GM21723 (cell line): ENCODE data around the gene ASPG.

ENCODE experiments used
- ATAC-seq: cut with Tn5 transposase; IDR thresholded peaks from one replicate; pipeline ENCODE4 v1.9.1; 2021; ENCODE audit warnings: mild to moderate bottlenecking, moderate library complexity; ENCODE audit not compliant: unreplicated experiment

The ASPG gene

DNA sequence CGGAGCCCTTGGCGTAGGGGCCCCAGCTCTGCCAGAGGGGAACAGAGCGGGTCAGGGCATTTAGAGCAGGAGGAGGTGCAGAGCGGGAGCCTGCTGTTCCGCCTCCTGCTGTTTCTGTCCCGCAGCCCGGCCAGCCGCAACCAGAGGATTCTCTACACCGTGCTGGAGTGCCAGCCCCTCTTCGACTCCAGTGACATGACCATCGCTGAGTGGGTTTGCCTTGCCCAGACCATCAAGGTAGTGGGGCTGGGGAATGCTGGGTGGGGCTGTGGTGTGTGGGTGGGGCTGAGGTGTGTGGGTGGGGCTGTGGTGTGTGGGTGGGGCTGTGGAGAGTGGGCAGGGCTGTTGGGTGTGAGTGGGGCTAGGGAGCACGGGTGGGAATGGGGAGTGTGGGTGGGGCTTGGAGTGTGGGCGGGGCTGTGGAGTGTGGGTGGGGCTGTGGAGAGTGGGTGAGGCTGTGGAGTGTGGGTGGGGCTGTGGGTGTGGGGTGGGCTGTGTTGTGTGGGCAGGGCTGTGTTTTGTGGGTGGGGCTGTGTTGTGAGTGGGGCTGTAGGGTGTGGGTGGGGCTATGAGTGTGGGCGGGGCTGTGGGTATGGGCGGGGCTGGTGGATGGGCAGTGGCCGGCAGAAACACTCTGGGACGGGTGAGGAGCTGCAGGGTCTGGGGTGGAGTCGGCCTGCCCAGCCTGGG lies 8.0 kb downstream of the ASPG start:
- no peak for ATAC-seq

DNA sequence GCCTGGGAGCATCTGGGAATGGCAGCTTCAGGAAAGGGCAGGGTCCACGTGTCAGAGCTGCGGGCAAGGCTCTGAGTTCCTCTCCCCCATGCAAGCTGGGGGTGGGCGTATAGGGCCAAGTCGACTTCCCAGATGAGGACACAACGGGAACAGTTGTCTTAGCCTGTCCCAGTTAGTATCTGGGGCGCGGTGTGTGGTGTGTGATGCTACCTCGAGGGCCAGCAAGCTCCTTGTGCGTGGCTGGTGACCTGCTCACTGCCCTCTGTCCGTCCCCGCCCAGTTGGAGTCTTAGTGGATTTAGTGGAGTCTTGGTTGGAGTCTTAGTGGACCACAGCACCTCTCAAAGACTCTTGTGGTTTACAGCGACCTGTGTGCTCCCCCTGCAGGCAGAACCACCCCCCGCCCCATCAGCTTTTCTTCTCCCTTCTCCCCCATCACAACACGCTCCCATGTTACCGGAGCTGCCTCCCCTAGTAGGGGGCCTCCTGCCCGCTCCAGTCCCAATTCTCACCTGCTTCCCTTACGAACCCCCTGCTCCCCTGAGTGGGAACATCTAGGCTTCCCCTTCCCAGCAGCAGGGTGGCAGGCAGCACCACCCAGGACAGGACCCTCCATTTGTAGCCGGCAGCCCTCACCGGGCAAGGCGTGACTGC lies 8.7 kb downstream of the ASPG start:
- no peak for ATAC-seq

DNA sequence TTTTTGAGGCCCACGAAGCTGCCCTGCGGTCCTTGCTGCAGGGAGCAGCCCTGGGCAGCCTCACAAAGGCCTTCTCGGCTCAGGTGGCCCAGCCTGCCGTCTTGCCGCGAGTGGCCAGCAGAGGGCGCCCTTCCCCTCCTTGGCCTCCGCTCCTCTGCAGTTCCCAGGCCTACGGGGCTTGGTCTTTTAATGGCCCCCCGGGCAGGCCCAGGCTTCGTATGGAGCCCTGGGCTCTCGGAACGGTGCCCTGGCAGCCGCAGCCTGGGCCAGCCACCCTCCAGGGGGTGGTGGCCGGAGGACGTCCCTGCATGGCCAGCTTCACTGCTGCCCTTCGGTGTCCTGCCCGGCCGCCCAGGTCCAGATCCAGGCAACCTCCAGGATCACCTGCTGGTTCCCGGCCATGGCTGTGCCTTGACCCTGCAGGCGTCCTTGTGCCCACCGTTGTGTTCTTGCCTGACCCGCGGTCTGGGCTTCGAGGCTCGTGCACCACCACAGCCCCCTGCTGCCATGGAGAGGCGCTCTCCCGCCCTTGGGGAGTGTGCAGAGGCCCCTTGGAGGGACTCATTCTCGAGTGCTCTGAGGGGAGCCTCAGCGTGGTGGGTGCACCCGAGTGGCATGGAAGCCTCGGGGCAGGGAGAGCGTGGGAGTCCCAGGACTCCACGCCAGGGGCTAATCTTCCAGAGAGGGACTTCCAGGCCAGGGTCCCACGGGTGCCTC lies 9.4 kb downstream of the ASPG start:
- ATAC-seq, result no peak

DNA sequence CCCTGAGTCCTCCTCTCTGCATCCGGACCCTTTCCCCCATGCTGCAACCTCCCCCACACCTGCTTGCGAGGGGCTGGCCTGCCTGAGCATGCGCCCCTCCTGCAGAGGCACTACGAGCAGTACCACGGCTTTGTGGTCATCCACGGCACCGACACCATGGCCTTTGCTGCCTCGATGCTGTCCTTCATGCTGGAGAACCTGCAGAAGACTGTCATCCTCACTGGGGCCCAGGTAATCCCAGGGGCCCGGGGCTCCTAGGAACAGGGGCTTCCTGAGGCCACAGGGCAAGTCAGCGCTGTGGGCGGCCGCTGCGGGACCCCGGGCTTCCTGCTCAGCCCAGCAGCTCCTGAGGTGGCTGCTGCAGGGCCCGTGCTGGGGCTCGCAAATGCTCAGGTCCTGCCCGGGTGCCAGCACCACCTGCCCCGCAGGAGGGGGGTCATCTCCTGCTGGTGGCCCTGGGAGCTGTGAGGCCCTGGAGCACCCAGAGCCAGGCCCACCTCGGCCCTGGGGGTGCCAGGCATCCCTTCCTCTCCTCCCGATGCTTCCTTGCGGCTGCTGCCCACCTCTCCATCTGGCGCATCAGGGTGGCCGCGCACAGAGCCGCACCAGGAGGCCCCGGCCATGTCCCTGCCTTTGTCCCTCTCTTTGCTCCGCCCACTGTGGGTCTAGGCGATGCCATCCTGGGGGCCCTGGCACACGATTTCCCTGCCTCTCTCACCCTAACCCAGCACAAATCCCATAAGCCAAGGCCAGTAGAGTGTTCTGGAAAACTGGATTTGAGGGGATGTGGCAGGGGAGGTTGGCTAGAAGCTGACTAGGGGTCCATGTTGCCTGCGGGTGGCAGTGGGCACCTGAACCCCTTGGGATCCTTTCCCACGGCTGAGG lies 10.2 kb downstream of the ASPG start:
- no peak for ATAC-seq

DNA sequence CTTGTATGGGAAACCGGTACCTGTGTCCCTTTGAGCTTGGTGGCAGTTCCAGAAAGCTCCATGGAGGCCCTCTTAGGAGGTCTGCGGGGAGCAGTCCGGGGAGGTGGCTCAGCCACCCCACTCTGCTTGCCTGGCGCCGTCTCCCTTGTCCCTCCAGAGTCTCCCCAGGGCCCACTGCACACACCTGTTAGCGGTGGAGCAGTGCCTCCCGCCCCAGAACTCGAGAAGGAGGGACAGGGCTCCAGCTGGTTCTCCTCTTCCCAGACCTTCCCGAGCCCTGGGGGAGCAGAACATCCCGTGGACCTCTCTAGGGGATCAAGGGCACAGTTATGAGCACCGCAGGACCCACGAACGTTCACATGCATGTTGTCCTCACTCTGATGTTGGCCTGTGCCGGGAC lies 10.8 kb downstream of the ASPG start:
- no peak for ATAC-seq

DNA sequence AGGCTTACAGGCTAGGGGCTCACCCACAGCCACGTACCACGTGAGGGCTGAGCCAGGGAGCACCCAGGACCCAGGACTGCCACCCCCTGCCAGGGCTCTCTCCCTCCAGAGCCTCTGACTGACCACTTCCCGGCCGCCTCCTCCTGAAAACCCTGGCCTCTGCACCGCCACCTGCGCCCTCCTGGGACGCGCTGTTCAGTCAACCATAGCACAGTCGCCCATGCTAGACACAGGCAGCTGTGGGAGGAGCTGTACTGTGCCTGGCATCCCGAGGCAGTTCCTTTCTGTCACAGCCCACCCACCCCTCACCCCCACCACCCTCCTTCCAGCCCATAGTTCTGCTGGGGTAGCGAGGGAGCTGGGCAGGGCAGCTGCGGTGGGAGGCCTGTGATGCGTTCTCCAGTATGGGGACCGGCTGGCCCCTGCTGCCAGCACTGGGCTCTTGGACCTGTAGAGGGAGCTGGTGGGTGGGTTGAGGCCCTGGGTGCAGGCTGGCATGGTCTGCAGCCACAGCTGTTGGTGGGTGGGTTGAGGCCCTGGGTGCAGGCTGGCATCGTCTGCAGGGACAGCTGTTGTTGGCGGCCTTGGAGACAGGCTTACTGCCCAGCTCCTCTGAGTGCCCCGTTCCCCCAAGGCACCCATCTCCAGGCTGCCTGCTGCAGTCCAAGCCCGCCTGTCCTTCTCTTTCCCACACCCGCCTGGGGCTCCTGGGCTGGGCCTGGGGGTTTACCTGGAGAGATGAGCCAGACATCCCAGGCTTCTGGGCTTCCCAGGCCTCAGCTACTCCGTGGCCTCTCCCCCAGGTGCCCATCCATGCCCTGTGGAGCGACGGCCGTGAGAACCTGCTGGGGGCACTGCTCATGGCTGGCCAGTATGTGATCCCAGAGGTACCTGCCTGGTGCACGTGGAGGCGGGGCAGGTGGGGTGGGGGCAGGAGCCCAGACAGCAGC lies 11.5 kb downstream of the ASPG start:
- no peak for ATAC-seq

DNA sequence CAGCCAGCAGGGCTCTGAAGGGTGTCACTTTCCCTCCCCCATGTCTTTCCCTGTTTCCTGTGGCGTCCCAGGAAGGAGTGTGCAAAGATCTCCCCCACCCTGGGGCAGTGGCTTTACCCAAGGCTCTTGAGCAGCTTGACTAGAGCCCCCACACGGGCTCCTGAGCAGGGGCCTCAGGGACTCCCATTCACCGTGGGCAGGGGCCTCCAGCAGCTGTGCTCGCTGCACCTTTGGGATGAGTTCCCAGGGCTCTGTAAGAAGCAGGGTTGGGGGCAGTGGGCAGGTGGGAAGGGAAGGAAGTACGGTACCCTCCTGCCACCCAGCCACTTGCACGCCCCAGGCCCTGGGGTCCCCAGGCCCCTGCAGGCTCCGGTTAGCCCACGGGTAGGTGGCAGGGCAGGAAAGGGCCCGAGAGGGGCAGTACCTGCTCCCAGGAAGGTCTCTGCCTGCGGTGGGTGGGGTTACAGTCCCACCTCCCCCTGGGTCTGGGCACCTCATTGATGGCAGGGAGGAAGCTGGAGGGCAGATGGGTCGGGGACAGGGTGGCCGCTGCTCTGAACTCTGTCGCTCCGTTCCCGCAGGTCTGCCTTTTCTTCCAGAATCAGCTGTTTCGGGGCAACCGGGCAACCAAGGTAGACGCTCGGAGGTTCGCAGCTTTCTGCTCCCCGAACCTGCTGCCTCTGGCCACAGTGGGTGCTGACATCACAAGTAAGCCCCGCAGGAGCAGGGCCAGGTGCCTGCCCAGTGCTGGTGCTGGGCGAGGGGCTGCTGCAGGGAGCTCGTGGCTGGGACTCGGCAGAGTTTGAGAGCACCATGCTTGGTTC lies 13.0 kb downstream of the ASPG start:
- no peak for ATAC-seq

DNA sequence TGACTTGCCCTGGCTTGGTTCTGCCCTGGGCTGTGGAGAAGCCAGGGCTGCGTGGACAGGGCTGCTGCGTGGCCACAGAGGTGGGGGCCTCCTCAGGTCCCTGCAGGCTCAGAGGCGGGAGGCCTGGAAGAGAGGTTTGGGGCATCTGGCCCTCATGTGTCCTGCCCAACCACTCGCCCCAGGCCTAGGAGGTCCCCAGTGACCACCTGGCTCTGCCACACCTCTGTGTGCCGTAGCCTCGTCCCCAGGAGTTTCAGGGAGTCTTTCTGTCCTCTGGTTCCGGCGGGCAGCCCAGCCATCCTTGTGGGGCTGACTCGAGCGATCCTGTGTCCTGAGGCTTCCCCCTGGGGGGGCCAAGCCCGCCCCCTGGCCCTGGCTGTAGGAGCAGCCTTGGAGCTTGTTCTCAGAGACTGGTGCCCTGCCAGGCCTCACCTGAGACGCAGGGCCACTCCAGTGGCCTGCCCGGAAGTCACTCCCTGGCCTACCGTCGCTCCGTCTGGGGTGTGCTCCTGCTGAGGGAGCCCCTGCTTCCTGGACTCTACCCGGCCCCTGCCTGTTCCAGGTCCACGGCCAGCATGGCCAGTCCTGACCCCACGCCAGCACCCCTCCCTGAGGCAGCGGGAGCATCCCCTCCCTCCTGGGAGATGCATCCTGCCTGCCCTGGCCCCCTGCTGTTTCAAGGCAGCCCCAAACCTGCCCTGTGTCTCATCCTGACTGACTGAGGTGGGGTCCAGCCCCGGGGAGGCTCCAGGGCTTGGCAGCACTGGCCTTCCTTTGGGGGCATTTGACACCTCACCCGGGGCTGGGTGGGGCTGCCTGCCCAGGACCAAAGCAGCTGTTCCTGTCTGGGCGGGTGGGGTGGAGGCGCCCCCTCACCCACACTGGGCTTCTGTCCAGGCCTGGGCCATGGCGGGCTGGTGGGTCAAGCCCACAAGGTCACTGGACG lies 13.9 kb downstream of the ASPG start:
- ATAC-seq, result no peak

DNA sequence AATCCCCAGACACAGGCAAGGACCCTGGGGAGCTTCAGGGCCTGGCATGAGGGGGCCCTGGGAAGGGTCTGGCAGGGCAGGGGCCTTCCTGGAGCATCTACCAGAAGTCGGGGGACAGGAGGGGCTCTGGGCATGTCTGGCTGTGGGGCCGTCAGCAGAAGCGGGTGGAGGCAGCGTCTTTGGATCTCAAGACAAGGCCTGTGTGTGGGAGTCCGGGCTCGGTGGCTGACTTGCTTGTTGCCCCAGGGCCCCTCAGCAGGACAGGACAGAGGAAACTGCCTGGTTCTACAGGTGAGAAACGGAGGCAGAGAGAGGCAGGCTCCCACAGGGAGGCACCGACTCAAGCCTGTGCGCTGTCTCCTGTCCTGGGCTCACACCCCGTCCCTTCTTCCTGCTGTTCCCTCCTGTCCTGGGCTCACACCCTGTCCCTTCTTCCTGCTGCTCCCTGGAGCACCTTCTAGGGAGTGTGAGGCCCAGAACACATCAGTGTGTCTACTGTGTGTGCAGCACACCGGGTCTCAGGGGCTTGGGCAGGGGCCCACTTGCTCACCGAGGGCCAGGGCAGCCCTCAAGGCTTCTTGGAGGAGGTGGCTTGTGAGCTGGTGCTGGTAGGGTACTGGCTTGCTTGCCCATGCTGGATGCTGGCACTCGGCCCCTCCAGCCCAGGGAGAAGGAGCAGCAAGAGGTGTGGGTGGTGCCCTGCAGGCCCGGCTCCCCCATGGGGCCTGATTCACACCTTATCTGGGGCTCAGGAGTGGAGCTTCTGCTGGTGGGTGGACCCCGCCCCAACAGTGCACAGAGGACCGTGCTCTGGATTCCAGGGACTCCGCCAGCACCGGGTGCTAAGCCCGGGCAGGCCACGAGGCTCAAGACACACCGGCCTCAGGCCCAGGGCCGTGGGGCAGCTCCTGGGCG lies 14.9 kb downstream of the ASPG start:
- no peak for ATAC-seq

DNA sequence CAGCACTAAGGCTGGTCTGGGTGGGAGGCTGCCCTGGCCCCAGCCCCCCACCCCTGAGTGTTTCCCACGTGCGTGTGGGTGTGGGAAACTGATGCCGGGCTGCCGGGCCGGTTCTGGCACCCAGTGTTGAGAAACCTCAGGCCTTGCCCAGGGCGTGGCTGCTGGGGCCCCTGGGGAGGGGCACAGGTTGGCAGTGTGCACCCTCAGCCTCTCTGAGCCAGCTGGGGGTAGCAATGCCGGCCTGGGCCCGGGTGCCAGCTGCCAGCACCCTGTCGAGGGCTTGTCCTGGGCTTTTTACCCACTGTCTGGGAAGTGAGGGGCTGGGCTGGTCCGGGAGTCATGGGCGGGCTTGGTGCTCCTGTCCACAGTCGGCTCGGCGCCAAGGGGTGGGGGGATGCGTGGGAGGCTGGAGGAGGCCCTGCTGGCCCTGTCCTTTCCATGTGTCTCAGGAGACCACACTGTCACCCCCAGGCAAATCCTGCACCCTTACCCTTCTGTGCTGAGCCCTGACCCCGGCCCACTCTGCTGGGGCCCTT lies 15.7 kb downstream of the ASPG start:
- ATAC-seq, result no peak

DNA sequence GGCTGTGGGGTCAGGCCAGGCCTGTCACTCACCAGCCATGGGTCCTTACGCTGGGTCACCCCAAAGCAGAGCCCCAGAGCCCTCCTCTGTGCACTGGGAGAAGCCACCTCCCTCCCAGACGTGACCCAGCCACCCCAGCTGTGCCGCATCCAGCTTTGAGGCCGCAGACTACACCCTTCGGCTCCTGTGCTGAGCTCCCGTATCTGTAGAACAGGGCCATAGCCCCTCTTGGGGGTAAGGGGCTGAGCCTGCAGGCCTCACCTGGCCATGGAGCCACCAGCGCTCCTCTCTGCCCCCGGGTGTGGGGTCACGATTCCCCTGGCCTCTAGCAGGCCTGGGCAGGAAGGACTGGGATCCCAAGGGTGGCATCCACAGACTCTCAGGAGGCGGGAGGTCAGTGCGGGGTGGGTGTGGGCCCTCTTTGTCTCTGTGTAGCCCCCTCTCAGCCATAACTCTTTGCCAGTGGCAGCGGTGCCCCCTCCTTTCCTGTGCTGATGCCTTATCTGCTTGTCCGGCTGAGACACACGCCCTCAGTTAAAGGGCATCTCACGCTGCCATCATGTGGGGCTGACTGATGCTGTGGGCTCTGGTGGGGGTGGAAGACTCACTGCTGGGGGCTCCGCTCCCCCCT lies 16.3 kb downstream of the ASPG start:
- no peak for ATAC-seq

DNA sequence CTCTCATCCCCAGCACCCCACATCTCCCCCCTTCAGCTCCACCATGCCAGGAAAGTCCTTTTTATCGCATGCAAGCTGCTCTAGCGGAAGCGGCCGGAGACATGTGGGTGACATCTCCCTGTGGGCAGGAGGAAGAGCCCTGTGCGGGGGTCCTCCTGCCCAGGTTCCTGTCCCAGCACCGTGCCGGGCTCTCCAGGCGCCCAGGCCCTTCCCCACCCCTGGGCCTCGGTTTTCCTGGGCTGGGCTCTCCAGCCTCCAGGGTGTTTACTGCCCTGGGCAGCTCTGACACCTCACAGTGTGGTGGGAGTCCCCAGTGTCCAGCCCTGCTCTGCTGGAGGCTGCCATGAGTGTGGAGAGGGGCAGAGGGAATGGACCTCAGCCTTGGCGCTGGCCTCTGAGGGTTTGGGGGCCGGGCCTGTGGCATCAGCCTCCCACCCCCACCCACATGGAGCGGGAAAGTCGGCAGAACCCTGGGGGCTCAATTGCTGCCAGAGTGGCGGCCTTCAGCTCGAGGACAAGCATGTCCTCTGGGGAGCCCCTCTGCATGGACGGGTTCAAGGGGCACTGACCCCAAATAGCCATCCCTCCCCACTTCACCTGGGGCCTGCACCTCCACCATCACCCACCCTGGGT lies 16.9 kb downstream of the ASPG start:
- ATAC-seq, result no peak

DNA sequence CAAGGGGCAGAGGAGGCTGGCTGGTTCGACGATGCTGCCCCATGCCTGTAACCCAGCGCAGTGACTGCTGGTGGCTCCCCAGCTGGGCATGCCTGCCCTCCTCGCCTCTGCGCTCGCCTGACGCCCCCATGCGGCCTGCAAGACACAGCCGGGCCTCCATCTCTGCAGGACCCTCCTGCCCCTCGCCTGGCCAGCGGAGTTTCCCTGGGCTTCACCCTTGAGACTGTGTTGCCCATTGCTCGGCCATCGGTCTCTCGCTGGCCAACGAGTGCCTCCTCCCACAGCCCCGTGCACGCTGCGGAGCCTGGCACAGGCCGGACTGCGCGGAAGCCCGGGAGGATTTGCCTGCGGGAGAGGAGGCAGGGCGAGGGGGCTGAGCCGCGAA lies 17.6 kb downstream of the ASPG start:
- ATAC-seq, result no peak

DNA sequence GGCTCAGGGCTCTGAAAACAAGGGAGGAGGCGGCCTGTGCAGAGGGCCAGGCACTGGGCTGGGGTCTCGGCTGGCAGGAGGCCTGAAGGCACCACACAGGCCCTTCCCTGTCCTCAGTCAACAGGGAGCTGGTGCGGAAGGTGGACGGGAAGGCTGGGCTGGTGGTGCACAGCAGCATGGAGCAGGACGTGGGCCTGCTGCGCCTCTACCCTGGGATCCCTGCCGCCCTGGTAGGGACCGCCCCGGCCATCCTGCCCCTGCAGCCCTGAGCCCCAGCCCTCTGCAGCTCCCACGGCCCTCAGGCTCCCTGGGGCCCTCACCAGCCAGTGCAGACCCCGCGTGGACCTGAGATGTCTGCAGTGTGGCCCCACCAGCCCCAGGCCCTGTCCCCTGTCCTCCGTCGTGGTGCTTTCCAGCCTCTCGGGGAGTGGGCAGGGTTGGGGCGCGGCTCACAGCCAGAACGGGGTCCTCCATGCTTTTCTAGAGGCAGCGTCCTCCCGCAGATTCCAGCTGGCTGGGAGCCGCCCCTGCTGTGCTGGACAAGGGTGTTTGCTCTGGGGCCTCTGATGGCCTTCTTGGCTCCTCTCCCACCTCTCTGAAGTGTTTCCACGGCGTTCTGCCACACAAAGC lies 18.1 kb downstream of the ASPG start:
- no peak for ATAC-seq

DNA sequence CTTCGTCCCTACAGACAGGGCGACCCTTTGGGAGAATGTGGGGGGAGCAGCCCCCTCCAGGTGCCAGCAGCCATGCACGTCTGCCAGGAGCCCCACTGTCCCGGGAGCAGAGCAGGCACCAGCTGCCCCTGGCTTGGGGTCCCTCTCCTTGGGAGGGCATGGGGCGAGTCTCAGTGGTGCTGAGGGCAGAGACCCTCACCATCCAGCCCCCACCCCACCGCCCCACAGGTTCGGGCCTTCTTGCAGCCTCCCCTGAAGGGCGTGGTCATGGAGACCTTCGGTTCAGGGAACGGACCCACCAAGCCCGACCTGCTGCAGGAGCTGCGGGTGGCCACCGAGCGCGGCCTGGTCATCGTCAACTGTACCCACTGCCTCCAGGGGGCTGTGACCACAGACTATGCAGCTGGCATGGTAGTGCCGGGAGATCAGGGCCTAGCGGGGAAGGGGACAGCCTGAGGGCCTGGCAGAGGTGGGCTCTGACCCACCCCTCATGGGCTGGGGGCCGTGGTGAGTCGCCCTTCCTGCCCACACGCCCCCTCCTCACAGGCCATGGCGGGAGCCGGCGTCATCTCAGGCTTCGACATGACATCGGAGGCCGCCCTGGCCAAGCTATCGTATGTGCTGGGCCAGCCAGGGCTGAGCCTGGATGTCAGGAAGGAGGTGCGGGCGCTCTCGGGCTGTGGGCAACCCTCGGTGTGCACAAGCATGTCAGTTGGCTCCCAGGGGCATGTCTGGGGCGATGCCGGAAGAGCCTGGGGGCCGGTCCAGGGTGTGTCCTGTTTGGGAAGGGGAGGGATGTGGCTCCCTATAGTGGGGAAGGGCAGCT lies 18.8 kb downstream of the ASPG start:
- no peak for ATAC-seq
